Caki2 (cell line): ENCODE results near the gene PTPRD. TPM values are rescaled to one million over a fixed set of nuclear protein-coding genes. Genes with fewer than 3 reads are reported as not detected.

Source experiments
- DNase-seq: peaks from one replicate; pipeline ENCODE4 v3.0.0-alpha.2; 2015; ENCODE audit warnings: low read depth
- in situ Hi-C: cut with HindIII; loops from 2 replicates; pipeline ENCODE4 v1.10.0; 2016; ENCODE audit warnings: low sequenced_read_pairs, low pct_unique_long_range_greater_than_20kb, mixed read lengths
- total RNA-seq: library from RNA; depleted of rRNA; stranded (reverse); fragments of >200 nt; shearing (Covaris generic); gene quantifications from 2 replicates; pipeline ENCODE4 v1.2.3, GENCODE V29; 2014; ENCODE audit warnings: low replicate concordance

The PTPRD gene
- total RNA-seq, 1 experiment from 2014 or later, result 1.1 TPM

GRCh38 chr9:8817335-8817734 lies 1795.5 kb downstream of the PTPRD start:
- no peak for DNase-seq
- in situ Hi-C loops, result no loop called here

GRCh38 chr9:8816361-8816760 lies 1796.4 kb downstream of the PTPRD start:
- in situ Hi-C loops, result no loop called here
- no peak for DNase-seq

GRCh38 chr9:8815931-8816330 lies 1796.9 kb downstream of the PTPRD start:
- in situ Hi-C loops, result no loop called here

GRCh38 chr9:8815219-8815618 lies 1797.6 kb downstream of the PTPRD start:
- in situ Hi-C loops, result no loop called here
- DNase-seq, result no peak

More at GRCh38 chr9:8815931-8816330, 1796.9 kb downstream of the PTPRD start:
- no peak for DNase-seq

- DNase-seq, result no peak
- in situ Hi-C loops, result no loop called here
Observed at GRCh38 chr9:8812888-8813287, 1799.9 kb downstream of the PTPRD start.

- no peak for DNase-seq
- in situ Hi-C loops, result no loop called here
Observed at GRCh38 chr9:8809741-8810140, 1803.1 kb downstream of the PTPRD start.

- no peak for DNase-seq
- in situ Hi-C loops, result no loop called here
Observed at GRCh38 chr9:8806150-8806549, 1806.7 kb downstream of the PTPRD start.

GRCh38 chr9:8804613-8805012 lies 1808.2 kb downstream of the PTPRD start:
- in situ Hi-C loops, result no loop called here

GRCh38 chr9:8802242-8802641 lies 1810.6 kb downstream of the PTPRD start:
- in situ Hi-C loops, result no loop called here

More at GRCh38 chr9:8804613-8805012, 1808.2 kb downstream of the PTPRD start:
- no peak for DNase-seq

GRCh38 chr9:8800196-8800595 lies 1812.6 kb downstream of the PTPRD start:
- in situ Hi-C loops, result no loop called here

More at GRCh38 chr9:8802242-8802641, 1810.6 kb downstream of the PTPRD start:
- DNase-seq, result no peak

GRCh38 chr9:8799615-8800014 lies 1813.2 kb downstream of the PTPRD start:
- in situ Hi-C loops, result no loop called here
- DNase-seq, result no peak

More at GRCh38 chr9:8800196-8800595, 1812.6 kb downstream of the PTPRD start:
- no peak for DNase-seq

- in situ Hi-C loops, result no loop called here
- DNase-seq, result no peak
Observed at GRCh38 chr9:8799206-8799605, 1813.6 kb downstream of the PTPRD start.

- no peak for DNase-seq
- in situ Hi-C loops, result no loop called here
Observed at GRCh38 chr9:8784838-8785237, 1828.0 kb downstream of the PTPRD start.

- no peak for DNase-seq
- in situ Hi-C loops, result no loop called here
Observed at GRCh38 chr9:8783941-8784340, 1828.9 kb downstream of the PTPRD start.

GRCh38 chr9:8782237-8782636 lies 1830.6 kb downstream of the PTPRD start:
- DNase-seq, result no peak
- in situ Hi-C loops, result no loop called here

- in situ Hi-C loops, result no loop called here
- no peak for DNase-seq
Observed at GRCh38 chr9:8781458-8781857, 1831.3 kb downstream of the PTPRD start.

- DNase-seq, result no peak
- in situ Hi-C loops, result no loop called here
Observed at GRCh38 chr9:8780386-8780785, 1832.4 kb downstream of the PTPRD start.

GRCh38 chr9:8779478-8779877 lies 1833.3 kb downstream of the PTPRD start:
- in situ Hi-C loops, result no loop called here
- no peak for DNase-seq

GRCh38 chr9:8778356-8778755 lies 1834.4 kb downstream of the PTPRD start:
- no peak for DNase-seq
- in situ Hi-C loops, result no loop called here

- DNase-seq, result no peak
- in situ Hi-C loops, result no loop called here
Observed at GRCh38 chr9:8772302-8772701, 1840.5 kb downstream of the PTPRD start.

GRCh38 chr9:8769153-8769552 lies 1843.6 kb downstream of the PTPRD start:
- no peak for DNase-seq
- in situ Hi-C loops, result no loop called here
